PFSK-1 (cell line): ENCODE measurements around the gene MFNG.

ENCODE experiments used
- POLR2AphosphoS5 ChIP-seq: IDR thresholded peaks from 2 replicates; pipeline ENCODE4 v1.6.1; 2012; ENCODE audit warnings: low read depth, mild to moderate bottlenecking, control low read depth, low read length, moderate library complexity
- REST ChIP-seq, 2 experiments: IDR thresholded peaks; 2 replicates each; pipeline versions ENCODE4 v1.6.1 to v1.8.0; 2011 to 2012; ENCODE audit warnings: low read depth in 2 of 2, low read length in 2 of 2, control low read depth in 1 of 2, inconsistent platforms in 1 of 2, mild to moderate bottlenecking in 1 of 2, moderate library complexity in 1 of 2; ENCODE audit not compliant: insufficient read depth in 1 of 2
- SIN3A ChIP-seq: IDR thresholded peaks from 2 replicates; pipeline ENCODE4 v1.6.1; 2012; ENCODE audit warnings: mild to moderate bottlenecking, low read length, moderate library complexity, borderline replicate concordance; ENCODE audit not compliant: insufficient read depth

GRCh38 chr22:37489983-37490382, 3.8 kb upstream of the MFNG start:
- TF ChIP-seq POLR2AphosphoS5 (no peak), REST (IDR thresholded peaks at IDR 0.05; ENCODE audit: insufficient read depth in 1 of 2, low read depth in 2 of 2, low read length in 2 of 2) (no peak), SIN3A (no peak)
